Loucy (cell line): Measurements from ENCODE around the gene AMOTL2.

ENCODE experiments used
- EZH2phosphoT487 ChIP-seq: fragments of 200-600 bp; IDR thresholded peaks from 2 replicates; pipeline ENCODE4 v1.6.1; 2018; ENCODE audit warnings: antibody characterized with exemption, mild to moderate bottlenecking, moderate library complexity, borderline replicate concordance
- TF ChIP-seq, protein P1 (sequence below): fragments of 200-600 bp; sonication (generic); conservative IDR thresholded peaks from 2 replicates; pipeline ENCODE4 v1.5.1; 2014; ENCODE audit warnings: mild to moderate bottlenecking, antibody characterized with exemption, low read length

DNA sequence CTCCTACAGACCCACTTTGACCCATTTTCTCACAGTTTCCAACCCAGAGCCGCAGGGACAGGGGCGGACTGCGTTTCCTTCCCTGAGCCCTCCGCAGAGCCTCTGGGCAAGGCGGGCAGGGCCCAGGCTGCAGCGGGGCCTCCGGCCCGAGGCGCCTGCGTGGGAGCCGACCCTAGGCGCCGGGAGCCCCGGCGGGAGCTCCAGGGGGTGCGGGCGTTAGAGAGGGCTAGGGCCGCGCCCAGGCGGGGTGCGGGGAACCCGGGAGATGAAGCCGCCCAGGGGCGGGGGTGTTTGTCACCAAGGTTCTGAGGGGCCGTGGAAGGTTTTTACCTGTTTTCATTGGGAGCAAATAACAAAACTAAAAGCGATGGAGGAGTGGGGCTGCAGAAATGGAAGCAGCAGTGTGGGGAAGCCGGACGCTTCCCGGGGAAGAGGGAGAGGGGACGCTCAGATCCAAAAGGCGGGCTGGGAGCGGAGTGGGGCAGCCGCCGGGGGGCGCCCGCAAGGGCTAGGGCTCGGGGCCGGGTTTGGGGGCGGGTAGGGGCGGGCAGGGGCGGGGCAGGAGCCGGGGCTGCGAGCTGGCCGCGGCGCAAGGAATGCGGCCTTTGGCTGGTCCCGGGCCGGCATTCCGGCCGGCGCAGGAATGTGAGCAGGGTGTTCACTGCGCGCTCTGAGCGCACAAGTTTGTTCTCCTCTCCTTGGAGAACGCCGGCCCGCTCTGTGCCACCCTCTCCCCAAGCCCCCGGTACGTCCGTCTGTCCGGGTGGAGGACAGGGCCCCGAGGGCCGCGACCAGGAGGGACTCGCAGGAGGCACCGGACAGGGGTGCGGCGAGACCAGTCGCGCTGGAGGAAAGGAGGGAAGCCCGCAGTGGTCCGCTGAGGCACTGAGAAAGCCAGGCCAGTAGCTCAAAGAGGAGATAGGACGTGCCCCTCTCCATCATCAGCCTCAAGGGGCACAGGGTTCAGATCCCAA lies 61.1 kb downstream of the AMOTL2 start:
- TF ChIP-seq, protein P1, sequence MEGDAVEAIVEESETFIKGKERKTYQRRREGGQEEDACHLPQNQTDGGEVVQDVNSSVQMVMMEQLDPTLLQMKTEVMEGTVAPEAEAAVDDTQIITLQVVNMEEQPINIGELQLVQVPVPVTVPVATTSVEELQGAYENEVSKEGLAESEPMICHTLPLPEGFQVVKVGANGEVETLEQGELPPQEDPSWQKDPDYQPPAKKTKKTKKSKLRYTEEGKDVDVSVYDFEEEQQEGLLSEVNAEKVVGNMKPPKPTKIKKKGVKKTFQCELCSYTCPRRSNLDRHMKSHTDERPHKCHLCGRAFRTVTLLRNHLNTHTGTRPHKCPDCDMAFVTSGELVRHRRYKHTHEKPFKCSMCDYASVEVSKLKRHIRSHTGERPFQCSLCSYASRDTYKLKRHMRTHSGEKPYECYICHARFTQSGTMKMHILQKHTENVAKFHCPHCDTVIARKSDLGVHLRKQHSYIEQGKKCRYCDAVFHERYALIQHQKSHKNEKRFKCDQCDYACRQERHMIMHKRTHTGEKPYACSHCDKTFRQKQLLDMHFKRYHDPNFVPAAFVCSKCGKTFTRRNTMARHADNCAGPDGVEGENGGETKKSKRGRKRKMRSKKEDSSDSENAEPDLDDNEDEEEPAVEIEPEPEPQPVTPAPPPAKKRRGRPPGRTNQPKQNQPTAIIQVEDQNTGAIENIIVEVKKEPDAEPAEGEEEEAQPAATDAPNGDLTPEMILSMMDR, result no peak
- no peak for TF ChIP-seq EZH2phosphoT487
